ENCODE data around the gene PSMD9. TPM values are rescaled to one million over a fixed set of nuclear protein-coding genes. Genes with fewer than 3 reads are reported as not detected.

The PSMD9 gene
- total RNA-seq, 1 experiment from 2014 or later, result 61.2 TPM

- DNase-seq, result no peak
- H3K27me3 ChIP-seq (ENCODE audit: control insufficient read depth, insufficient read depth, low read length), result no peaks in the 10 kb centered on the region
- no peaks in the 10 kb centered on the region for H3K36me3 ChIP-seq (replicated peaks; ENCODE audit: control insufficient read depth, insufficient read depth, low read length)
- no peak overlapping the region for H3K4me3 ChIP-seq (ENCODE audit: insufficient read depth, low read depth, low read length)
These were observed 78.4 kb downstream of the PSMD9 start for GRCh38 chr12:121966959-121967358.

Other genes starting within 250 kb of the PSMD9 start
- 0.31 and 1.5 TPM in 2 replicates for gene MORN3, start 219.1 kb upstream of the PSMD9 start, total RNA-seq (2014; rRNA removed; shearing (Covaris generic))
- gene TMEM120B, start 176.0 kb upstream of the PSMD9 start, total RNA-seq (2014; rRNA removed; shearing (Covaris generic)), result 23.8 and 33.6 TPM in 2 replicates
- 23.8 and 25.5 TPM in 2 replicates for gene RHOF, start 95.1 kb upstream of the PSMD9 start, total RNA-seq (2014; rRNA removed; shearing (Covaris generic))
- gene SETD1B, start 84.8 kb upstream of the PSMD9 start, total RNA-seq (2014; rRNA removed; shearing (Covaris generic)), result 3.5 and 4.6 TPM in 2 replicates
- 0.80 and 1.1 TPM in 2 replicates for gene HPD, start 29.9 kb upstream of the PSMD9 start, total RNA-seq (2014; rRNA removed; shearing (Covaris generic))
- 0.15 and 0.24 TPM in 2 replicates for gene CFAP251, start 29.8 kb downstream of the PSMD9 start, total RNA-seq (2014; rRNA removed; shearing (Covaris generic))
- 10.6 and 11.2 TPM in 2 replicates for gene BCL7A, start 133.1 kb downstream of the PSMD9 start, total RNA-seq (2014; rRNA removed; shearing (Covaris generic))
- 29.7 and 49.8 TPM in 2 replicates for gene MLXIP, start 190.0 kb downstream of the PSMD9 start, total RNA-seq (2014; rRNA removed; shearing (Covaris generic))

Data from H7 (cell line).